Smooth muscle cell (in vitro differentiated cells): ENCODE measurements around the gene GOPC. TPM values are rescaled to one million over a fixed set of nuclear protein-coding genes. Genes with fewer than 3 reads are reported as not detected.

ENCODE experiments used
- DNase-seq: peaks from one replicate; lab custom pipeline; 2025; ENCODE audit not compliant: unreplicated experiment; lab: John Stamatoyannopoulos, UW
- H2AFZ ChIP-seq: fragments of 200-600 bp; sonication (generic); 2 replicates; pipeline ENCODE4 v1.6.0; 2016; ENCODE audit warnings: antibody characterized with exemption, low read depth, mild to moderate bottlenecking
- H3F3A ChIP-seq: fragments of 200-600 bp; sonication (generic); 2 replicates; pipeline ENCODE4 v1.6.0; 2017; ENCODE audit warnings: antibody characterized with exemption, low read depth
- H3K27ac ChIP-seq: fragments of 200-600 bp; sonication (generic); 2 replicates; pipeline ENCODE4 v1.5.1; 2016; ENCODE audit warnings: low read depth, mild to moderate bottlenecking
- H3K27me3 ChIP-seq: fragments of 200-600 bp; sonication (generic); 2 replicates; pipeline ENCODE4 v1.6.1; 2016; ENCODE audit warnings: low read depth, mild to moderate bottlenecking
- H3K36me3 ChIP-seq: fragments of 200-600 bp; sonication (generic); 2 replicates; pipeline ENCODE4 v1.5.1; 2016; ENCODE audit warnings: low read depth
- H3K4me1 ChIP-seq: fragments of 200-600 bp; sonication (generic); 2 replicates; pipeline ENCODE4 v1.5.1; 2016; ENCODE audit warnings: low read depth
- H3K4me2 ChIP-seq: fragments of 200-600 bp; sonication (generic); 2 replicates; pipeline ENCODE4 v1.6.0; 2016; ENCODE audit warnings: mild to moderate bottlenecking
- H3K4me3 ChIP-seq: fragments of 200-600 bp; sonication (generic); 2 replicates; pipeline ENCODE4 v1.5.1; 2016; ENCODE audit warnings: mild to moderate bottlenecking
- H3K79me2 ChIP-seq: fragments of 200-600 bp; sonication (generic); 2 replicates; pipeline ENCODE4 v1.6.0; 2016; ENCODE audit warnings: low read depth, mild to moderate bottlenecking
- H3K9ac ChIP-seq: fragments of 200-600 bp; sonication (generic); 2 replicates; pipeline ENCODE4 v1.6.0; 2016; ENCODE audit warnings: low read depth
- H3K9me3 ChIP-seq: fragments of 200-600 bp; sonication (generic); replicated peaks from 2 replicates; pipeline ENCODE4 v1.5.1; 2016; ENCODE audit warnings: low read depth
- H4K20me1 ChIP-seq: fragments of 200-600 bp; sonication (generic); 2 replicates; pipeline ENCODE4 v1.6.0; 2016; ENCODE audit warnings: low read depth
- CTCF ChIP-seq: fragments of 200-600 bp; sonication (generic); IDR thresholded peaks from 2 replicates; pipeline ENCODE4 v1.5.1; 2017; ENCODE audit warnings: borderline replicate concordance, mild to moderate bottlenecking, antibody characterized with exemption; ENCODE audit not compliant: insufficient read depth, poor library complexity, severe bottlenecking
- WGBS: methylation state at CpG from one replicate; pipeline ENCODE4 v1.1.7; 2016; ENCODE audit warnings: low lambda C conversion rate; 5-methylcytosine and 5-hydroxymethylcytosine counted together
- polyA plus RNA-seq: library from polyadenylated mRNA; unstranded; fragments of >200 nt; fragmentation: Nextera tagmentation; extraction: Ambion mirVana; gene quantifications from 2 replicates; pipeline ENCODE4 v1.2.1, GENCODE V29; 2016
- total RNA-seq: library from RNA; depleted of rRNA; stranded (reverse); fragments of >200 nt; gene quantifications from 2 replicates; pipeline ENCODE4 v1.2.3, GENCODE V29; 2014

GOPC gene
- total and polyA plus RNA-seq, 2 experiments from 2014 or later: 26.5 to 73.7 TPM

GRCh38 chr6:117550078-117550600 is 52.2 kb downstream of the GOPC start:
- H2AFZ ChIP-seq: no peak overlapping the region
- H3K27me3 ChIP-seq: no peaks in the 10 kb centered on the region
- H4K20me1 ChIP-seq: no peaks in the 10 kb centered on the region
- TF ChIP-seq CTCF: no peak
- H3K36me3 ChIP-seq: no peaks in the 10 kb centered on the region
- H3K4me1 ChIP-seq: peaks cover 23% of the 10 kb centered on the region
- DNase-seq: no peak
- WGBS: 90% methylated on average over 3 of the region's 3 CpGs
- no peak overlapping the region for H3K9ac ChIP-seq
- peak overlapping the region; percentile 71 for H3K27ac ChIP-seq
- peaks cover 7% of the 10 kb centered on the region for H3F3A ChIP-seq
- H3K9me3 ChIP-seq: no peaks in the 10 kb centered on the region
- no peaks in the 10 kb centered on the region for H3K79me2 ChIP-seq
- peak overlapping the region; percentile 35 for H3K4me2 ChIP-seq
- H3K4me3 ChIP-seq: no peak overlapping the region

- Histone ChIP-seq H3K9ac (no peak overlapping the region), H3K27me3 (no peaks in the 10 kb centered on the region), H3K79me2 (no peaks in the 10 kb centered on the region), H3K36me3 (no peaks in the 10 kb centered on the region), H3K4me1 (peaks cover 19% of the 10 kb centered on the region), H3K4me2 (peak overlapping the region; percentile 35), H3K4me3 (no peak overlapping the region), H2AFZ (no peak overlapping the region), H4K20me1 (no peaks in the 10 kb centered on the region), H3K27ac (peak overlapping the region; percentile 71), H3F3A (peaks cover 7% of the 10 kb centered on the region), H3K9me3 (no peaks in the 10 kb centered on the region)
- 96% methylated on average over 4 of the region's 4 CpGs for WGBS
- no peak for TF ChIP-seq CTCF
- DNase-seq: no peak
Observed at GRCh38 chr6:117549611-117550010, 52.7 kb downstream of the GOPC start.

- Histone ChIP-seq H3K36me3 (no peaks in the 10 kb centered on the region), H4K20me1 (no peaks in the 10 kb centered on the region), H3K9me3 (no peaks in the 10 kb centered on the region), H3K79me2 (no peaks in the 10 kb centered on the region), H3K9ac (no peak overlapping the region), H3K27ac (peak overlapping the region; percentile 71), H3K4me3 (no peak overlapping the region), H3F3A (peaks cover 7% of the 10 kb centered on the region), H3K4me2 (peak overlapping the region; percentile 35), H2AFZ (no peak overlapping the region), H3K4me1 (peaks cover 17% of the 10 kb centered on the region), H3K27me3 (no peaks in the 10 kb centered on the region)
- WGBS: 57% methylated on average over 8 of the region's 8 CpGs
- no peak for TF ChIP-seq CTCF
- no peak for DNase-seq
Observed at GRCh38 chr6:117548797-117549301, 53.5 kb downstream of the GOPC start.
